ENCODE results near the gene HDAC9.
"Not testable (repeated sequence)": the region's sequence is repeated elsewhere in the genome, so short reads cannot be mapped to it uniquely, and the experiment has no call there.

The HDAC9 gene

GRCh38 chr7:18975689-18976280 is 480.2 kb downstream of the HDAC9 start:
- no peak for DNase-seq (ENCODE audit: low read depth, low spot score)
- WGBS (ENCODE audit: insufficient coverage, insufficient read length), result no CpG with 5 or more reads among the region's 9 CpGs
- Histone ChIP-seq H3K27ac (ENCODE audit: low read length) (no peak overlapping the region), H3K4me1 (ENCODE audit: control insufficient read depth, insufficient read depth, low read length) (no peaks in the 10 kb centered on the region), H3K9me3 (ENCODE audit: control insufficient read depth, insufficient read depth, low read length) (no peaks in the 10 kb centered on the region), H3K4me3 (ENCODE audit: low read length) (no peak overlapping the region), H3K36me3 (ENCODE audit: control insufficient read depth, insufficient read depth, low read length) (no peaks in the 10 kb centered on the region), H3K27me3 (ENCODE audit: control insufficient read depth, insufficient read depth, low read length) (no peaks in the 10 kb centered on the region)

GRCh38 chr7:18976715-18977471 is 481.3 kb downstream of the HDAC9 start:
- Histone ChIP-seq H3K4me1 (ENCODE audit: control insufficient read depth, insufficient read depth, low read length) (no peaks in the 10 kb centered on the region), H3K9me3 (ENCODE audit: control insufficient read depth, insufficient read depth, low read length) (no peaks in the 10 kb centered on the region), H3K27me3 (ENCODE audit: control insufficient read depth, insufficient read depth, low read length) (no peaks in the 10 kb centered on the region), H3K36me3 (ENCODE audit: control insufficient read depth, insufficient read depth, low read length) (no peaks in the 10 kb centered on the region), H3K27ac (ENCODE audit: low read length) (no peak overlapping the region), H3K4me3 (ENCODE audit: low read length) (no peak overlapping the region)
- WGBS (ENCODE audit: insufficient coverage, insufficient read length), result no CpG with 5 or more reads among the region's 6 CpGs
- no peak for DNase-seq (ENCODE audit: low read depth, low spot score)

GRCh38 chr7:18978108-18978495 is 482.6 kb downstream of the HDAC9 start:
- Histone ChIP-seq H3K9me3 (ENCODE audit: control insufficient read depth, insufficient read depth, low read length) (no peaks in the 10 kb centered on the region), H3K27me3 (ENCODE audit: control insufficient read depth, insufficient read depth, low read length) (no peaks in the 10 kb centered on the region), H3K36me3 (ENCODE audit: control insufficient read depth, insufficient read depth, low read length) (no peaks in the 10 kb centered on the region), H3K4me1 (ENCODE audit: control insufficient read depth, insufficient read depth, low read length) (no peaks in the 10 kb centered on the region), H3K4me3 (ENCODE audit: low read length) (no peak overlapping the region), H3K27ac (ENCODE audit: low read length) (no peak overlapping the region)
- no CpG with 5 or more reads among the region's 2 CpGs for WGBS (ENCODE audit: insufficient coverage, insufficient read length)
- DNase-seq (ENCODE audit: low read depth, low spot score), result no peak

GRCh38 chr7:18990700-18991099 is 495.2 kb downstream of the HDAC9 start:
- not testable (repeated sequence) for H3K9me3 ChIP-seq (ENCODE audit: control insufficient read depth, insufficient read depth, low read length); H3K27me3 ChIP-seq (ENCODE audit: control insufficient read depth, insufficient read depth, low read length); DNase-seq (ENCODE audit: low read depth, low spot score); H3K4me1 ChIP-seq (ENCODE audit: control insufficient read depth, insufficient read depth, low read length); H3K36me3 ChIP-seq (ENCODE audit: control insufficient read depth, insufficient read depth, low read length); H3K4me3 ChIP-seq (ENCODE audit: low read length); H3K27ac ChIP-seq (ENCODE audit: low read length)
- WGBS (ENCODE audit: insufficient coverage, insufficient read length), result no CpG with 5 or more reads among the region's 20 CpGs

- Histone ChIP-seq H3K36me3 (ENCODE audit: control insufficient read depth, insufficient read depth, low read length) (no peaks in the 10 kb centered on the region), H3K4me3 (ENCODE audit: low read length) (no peak overlapping the region), H3K27me3 (ENCODE audit: control insufficient read depth, insufficient read depth, low read length) (no peaks in the 10 kb centered on the region), H3K4me1 (ENCODE audit: control insufficient read depth, insufficient read depth, low read length) (no peaks in the 10 kb centered on the region), H3K9me3 (ENCODE audit: control insufficient read depth, insufficient read depth, low read length) (no peaks in the 10 kb centered on the region), H3K27ac (ENCODE audit: low read length) (no peak overlapping the region)
- DNase-seq (ENCODE audit: low read depth, low spot score), result no peak
- no CpG with 5 or more reads among the region's 3 CpGs for WGBS (ENCODE audit: insufficient coverage, insufficient read length)
Observed at GRCh38 chr7:18993933-18994668, 498.6 kb downstream of the HDAC9 start.

- Histone ChIP-seq H3K4me3 (ENCODE audit: low read length) (no peak overlapping the region), H3K27me3 (ENCODE audit: control insufficient read depth, insufficient read depth, low read length) (no peaks in the 10 kb centered on the region), H3K4me1 (ENCODE audit: control insufficient read depth, insufficient read depth, low read length) (no peaks in the 10 kb centered on the region), H3K27ac (ENCODE audit: low read length) (no peak overlapping the region), H3K9me3 (ENCODE audit: control insufficient read depth, insufficient read depth, low read length) (no peaks in the 10 kb centered on the region), H3K36me3 (ENCODE audit: control insufficient read depth, insufficient read depth, low read length) (no peaks in the 10 kb centered on the region)
- DNase-seq (ENCODE audit: low read depth, low spot score), result no peak
- no CpG with 5 or more reads among the region's 3 CpGs for WGBS (ENCODE audit: insufficient coverage, insufficient read length)
Observed at GRCh38 chr7:18995270-18995671, 499.7 kb downstream of the HDAC9 start.

- Histone ChIP-seq H3K27me3 (ENCODE audit: control insufficient read depth, insufficient read depth, low read length) (no peaks in the 10 kb centered on the region), H3K27ac (ENCODE audit: low read length) (no peak overlapping the region), H3K4me1 (ENCODE audit: control insufficient read depth, insufficient read depth, low read length) (no peaks in the 10 kb centered on the region), H3K36me3 (ENCODE audit: control insufficient read depth, insufficient read depth, low read length) (no peaks in the 10 kb centered on the region), H3K9me3 (ENCODE audit: control insufficient read depth, insufficient read depth, low read length) (no peaks in the 10 kb centered on the region), H3K4me3 (ENCODE audit: low read length) (no peak overlapping the region)
- DNase-seq (ENCODE audit: low read depth, low spot score), result no peak
- no CpG with 5 or more reads among the region's 5 CpGs for WGBS (ENCODE audit: insufficient coverage, insufficient read length)
Observed at GRCh38 chr7:18995811-18996426, 500.4 kb downstream of the HDAC9 start.

- DNase-seq (ENCODE audit: low read depth, low spot score), result no peak
- Histone ChIP-seq H3K27ac (ENCODE audit: low read length) (no peak overlapping the region), H3K36me3 (ENCODE audit: control insufficient read depth, insufficient read depth, low read length) (no peaks in the 10 kb centered on the region), H3K4me3 (ENCODE audit: low read length) (no peak overlapping the region), H3K27me3 (ENCODE audit: control insufficient read depth, insufficient read depth, low read length) (no peaks in the 10 kb centered on the region), H3K4me1 (ENCODE audit: control insufficient read depth, insufficient read depth, low read length) (no peaks in the 10 kb centered on the region), H3K9me3 (ENCODE audit: control insufficient read depth, insufficient read depth, low read length) (no peaks in the 10 kb centered on the region)
- no CpG with 5 or more reads among the region's 2 CpGs for WGBS (ENCODE audit: insufficient coverage, insufficient read length)
Observed at GRCh38 chr7:18996583-18996982, 501.0 kb downstream of the HDAC9 start.

- H3K9me3 ChIP-seq (ENCODE audit: control insufficient read depth, insufficient read depth, low read length), result no peaks in the 10 kb centered on the region
- DNase-seq (ENCODE audit: low read depth, low spot score), result no peak
- no peaks in the 10 kb centered on the region for H3K36me3 ChIP-seq (ENCODE audit: control insufficient read depth, insufficient read depth, low read length)
- no peak overlapping the region for H3K27ac ChIP-seq (ENCODE audit: low read length)
- no CpG with 5 or more reads among the region's 1 CpG for WGBS (ENCODE audit: insufficient coverage, insufficient read length)
- H3K4me1 ChIP-seq (ENCODE audit: control insufficient read depth, insufficient read depth, low read length), result no peaks in the 10 kb centered on the region
- H3K27me3 ChIP-seq (ENCODE audit: control insufficient read depth, insufficient read depth, low read length), result no peaks in the 10 kb centered on the region
- no peak overlapping the region for H3K4me3 ChIP-seq (ENCODE audit: low read length)
Observed at GRCh38 chr7:18997477-18998150, 502.1 kb downstream of the HDAC9 start.

- no CpG with 5 or more reads among the region's 4 CpGs for WGBS (ENCODE audit: insufficient coverage, insufficient read length)
- H3K9me3 ChIP-seq (ENCODE audit: control insufficient read depth, insufficient read depth, low read length), result no peaks in the 10 kb centered on the region
- DNase-seq (ENCODE audit: low read depth, low spot score), result no peak
- no peak overlapping the region for H3K4me3 ChIP-seq (ENCODE audit: low read length)
- H3K27ac ChIP-seq (ENCODE audit: low read length), result no peak overlapping the region
- H3K27me3 ChIP-seq (ENCODE audit: control insufficient read depth, insufficient read depth, low read length), result no peaks in the 10 kb centered on the region
- no peaks in the 10 kb centered on the region for H3K4me1 ChIP-seq (ENCODE audit: control insufficient read depth, insufficient read depth, low read length)
- H3K36me3 ChIP-seq (ENCODE audit: control insufficient read depth, insufficient read depth, low read length), result no peaks in the 10 kb centered on the region
Observed at GRCh38 chr7:19000410-19000809, 504.9 kb downstream of the HDAC9 start.
